ENCODE results near the gene MEF2D.

DNA sequence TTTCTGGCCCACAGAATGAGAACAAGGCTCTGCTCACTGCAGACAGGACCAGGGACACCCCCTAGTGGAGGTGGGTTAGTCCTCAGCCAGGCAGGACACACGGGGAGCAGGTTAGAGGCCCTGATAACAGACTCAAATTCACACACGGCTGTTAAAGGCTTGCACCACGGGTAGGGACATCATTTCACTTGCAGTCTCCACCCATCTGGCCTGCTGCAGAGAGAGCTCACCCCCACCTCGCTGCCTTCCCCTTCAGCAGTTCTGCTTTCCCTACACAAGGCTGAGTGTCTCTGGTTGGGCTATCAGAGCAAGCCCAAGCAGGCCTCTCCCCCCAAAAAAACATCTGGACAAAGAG is 20.6 kb downstream of the MEF2D start:
- TF ChIP-seq ZNF560 (tag by site-specific recombination; IDR thresholded peaks at IDR 0.05; ENCODE audit: borderline replicate concordance) (no peak), ZNF274 (IDR thresholded peaks at IDR 0.05; ENCODE audit: low read length) (no peak), ZNF274 (tag by site-specific recombination; IDR thresholded peaks at IDR 0.05; ENCODE audit: borderline replicate concordance) (no peak), TCF7L2 (IDR thresholded peaks at IDR 0.05; ENCODE audit: borderline replicate concordance, low read depth, low read length) (no peak), ZNF621 (tag by site-specific recombination; IDR thresholded peaks at IDR 0.05) (no peak)
- TF ChIP-seq, protein P1, sequence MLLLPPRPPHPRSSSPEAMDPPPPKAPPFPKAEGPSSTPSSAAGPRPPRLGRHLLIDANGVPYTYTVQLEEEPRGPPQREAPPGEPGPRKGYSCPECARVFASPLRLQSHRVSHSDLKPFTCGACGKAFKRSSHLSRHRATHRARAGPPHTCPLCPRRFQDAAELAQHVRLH (tag by site-specific recombination; IDR thresholded peaks at IDR 0.05), result no peak
